UCSD-AML1 (cell line): ENCODE results near the gene ZGPAT.

Experiments
- DNase-seq: peaks from one replicate; lab custom pipeline; 2025; ENCODE audit not compliant: unreplicated experiment; lab: John Stamatoyannopoulos, UW

Gene ZGPAT

GRCh38 chr20:63782051-63782471 lies 74.2 kb downstream of the ZGPAT start:
- no peak for DNase-seq

- no peak for DNase-seq
Measured at GRCh38 chr20:63782521-63782971, 74.7 kb downstream of the ZGPAT start.

- DNase-seq = no peak
Measured at GRCh38 chr20:63783970-63784369, 76.1 kb downstream of the ZGPAT start.

GRCh38 chr20:63785691-63786131 lies 77.9 kb downstream of the ZGPAT start:
- DNase-seq = no peak
